ENCODE results near the gene NTMT2.

- TF ChIP-seq CTCF (IDR thresholded peaks at IDR 0.05) (no peak), TCF7L2 (IDR thresholded peaks at IDR 0.05; ENCODE audit: low read depth, low read length) (no peak), POLR2AphosphoS5 (IDR thresholded peaks at IDR 0.05; ENCODE audit: low read depth, low read length) (no peak), REST (IDR thresholded peaks at IDR 0.05; ENCODE audit: insufficient read depth in 1 of 2, low read depth in 2 of 2, low read length in 1 of 2) (no peak), SIN3A (IDR thresholded peaks at IDR 0.05; ENCODE audit: borderline replicate concordance, insufficient read depth, low read depth, low read length) (no peak)
Measured at GRCh38 chr1:170214117-170215032, 68.6 kb downstream of the NTMT2 start.

Measured in Panc1 (cell line).